AG08395 (cell line): Measurements from ENCODE around the gene ZNG1A.
"Not testable (repeated sequence)": the region's sequence is repeated elsewhere in the genome, so short reads cannot be mapped to it uniquely, and the experiment has no call there.

Source experiments
- DNase-seq: peaks from one replicate; pipeline ENCODE4 v3.0.0; 2012; ENCODE audit warnings: mixed read lengths, low spot score

Gene ZNG1A

GRCh38 chr9:98775-99174, 80.1 kb downstream of the ZNG1A start:
- not testable (repeated sequence) for DNase-seq

GRCh38 chr9:94992-95391, 83.9 kb downstream of the ZNG1A start:
- DNase-seq: not testable (repeated sequence)

GRCh38 chr9:94323-94722, 84.5 kb downstream of the ZNG1A start:
- not testable (repeated sequence) for DNase-seq

GRCh38 chr9:93909-94308, 84.9 kb downstream of the ZNG1A start:
- not testable (repeated sequence) for DNase-seq

GRCh38 chr9:90851-91250, 88.0 kb downstream of the ZNG1A start:
- DNase-seq: not testable (repeated sequence)

- not testable (repeated sequence) for DNase-seq
These were observed 90.3 kb downstream of the ZNG1A start for GRCh38 chr9:88396-89037.

- DNase-seq: not testable (repeated sequence)
These were observed 91.0 kb downstream of the ZNG1A start for GRCh38 chr9:87860-88259.

- DNase-seq: not testable (repeated sequence)
These were observed 91.8 kb downstream of the ZNG1A start for GRCh38 chr9:87105-87504.

GRCh38 chr9:86697-87096, 92.2 kb downstream of the ZNG1A start:
- not testable (repeated sequence) for DNase-seq

- not testable (repeated sequence) for DNase-seq
These were observed 95.7 kb downstream of the ZNG1A start for GRCh38 chr9:82932-83689.

GRCh38 chr9:78333-78732, 100.5 kb downstream of the ZNG1A start:
- not testable (repeated sequence) for DNase-seq

- not testable (repeated sequence) for DNase-seq
These were observed 102.5 kb downstream of the ZNG1A start for GRCh38 chr9:76389-76788.

GRCh38 chr9:73900-74525, 104.8 kb downstream of the ZNG1A start:
- not testable (repeated sequence) for DNase-seq

GRCh38 chr9:73076-73899, 105.6 kb downstream of the ZNG1A start:
- DNase-seq: peak; percentile 4
